GM18951 (cell line): ENCODE data around the gene WNT7A.

Source experiments
- POLR2A ChIP-seq: IDR thresholded peaks from 4 replicates; pipeline ENCODE4 v1.6.1; 2011; ENCODE audit warnings: mild to moderate bottlenecking; ENCODE audit not compliant: insufficient read length, insufficient read depth; ENCODE audit errors: extremely low read depth
- in situ Hi-C: fragments of 300-500 bp; cut with MboI; formaldehyde crosslinking; loops from one replicate; pipeline ENCODE4 v1.12.0; 2022; ENCODE audit warnings: low sequenced_read_pairs, mixed read lengths, inconsistent platforms; ENCODE audit not compliant: unreplicated experiment

Gene WNT7A

GRCh38 chr3:13792051-13792490, 87.8 kb downstream of the WNT7A start:
- in situ Hi-C loops: no loop called here
- no peak for TF ChIP-seq POLR2A

GRCh38 chr3:13791198-13792050, 88.4 kb downstream of the WNT7A start:
- TF ChIP-seq POLR2A: no peak
- in situ Hi-C loops: no loop called here

- in situ Hi-C loops: no loop called here
- no peak for TF ChIP-seq POLR2A
Observed at GRCh38 chr3:13790376-13791197, 89.3 kb downstream of the WNT7A start.

DNA sequence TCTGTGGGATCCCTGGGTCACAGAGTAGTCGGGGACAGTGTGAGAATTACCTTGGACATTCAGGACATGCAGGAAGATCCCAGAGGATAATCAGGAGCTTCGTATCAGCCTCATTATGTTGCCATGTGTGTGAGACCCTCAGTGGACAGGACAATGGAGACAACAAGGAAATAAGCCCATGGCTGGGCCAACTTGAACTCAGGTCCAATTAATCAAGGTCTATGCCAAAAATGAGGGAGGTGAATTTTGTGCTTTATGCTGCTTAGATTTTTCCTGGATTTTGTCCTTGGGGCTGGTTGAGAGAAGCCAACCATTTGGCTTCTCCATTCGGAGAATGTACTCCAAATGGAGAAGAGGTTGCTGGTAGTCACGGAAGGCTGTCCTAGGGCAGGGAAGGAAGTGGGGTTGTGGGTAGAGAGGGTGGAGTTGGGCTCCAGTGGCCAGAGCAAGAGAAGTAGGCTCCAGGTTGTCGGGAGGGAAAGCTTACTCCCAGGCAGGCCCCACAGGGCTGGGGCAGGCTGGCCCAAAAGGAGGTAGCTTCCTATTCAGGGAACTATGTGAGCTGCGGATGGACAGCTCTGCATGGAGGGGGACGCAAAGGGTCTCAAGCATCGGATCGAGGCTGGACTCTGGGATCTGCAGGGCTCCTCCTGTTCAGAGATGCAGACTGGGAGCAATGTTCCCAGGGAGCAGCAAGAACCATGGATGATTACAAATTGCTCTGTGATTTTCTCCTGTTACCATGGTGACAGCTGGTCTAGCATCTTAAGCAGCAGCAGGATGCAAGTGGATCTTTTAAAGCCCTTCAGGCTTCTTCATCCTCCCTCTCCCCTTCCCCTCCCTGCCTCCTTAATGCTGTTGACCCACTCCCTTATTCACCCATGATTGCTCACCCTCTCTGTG, 91.1 kb downstream of the WNT7A start:
- in situ Hi-C loops: no loop called here

DNA sequence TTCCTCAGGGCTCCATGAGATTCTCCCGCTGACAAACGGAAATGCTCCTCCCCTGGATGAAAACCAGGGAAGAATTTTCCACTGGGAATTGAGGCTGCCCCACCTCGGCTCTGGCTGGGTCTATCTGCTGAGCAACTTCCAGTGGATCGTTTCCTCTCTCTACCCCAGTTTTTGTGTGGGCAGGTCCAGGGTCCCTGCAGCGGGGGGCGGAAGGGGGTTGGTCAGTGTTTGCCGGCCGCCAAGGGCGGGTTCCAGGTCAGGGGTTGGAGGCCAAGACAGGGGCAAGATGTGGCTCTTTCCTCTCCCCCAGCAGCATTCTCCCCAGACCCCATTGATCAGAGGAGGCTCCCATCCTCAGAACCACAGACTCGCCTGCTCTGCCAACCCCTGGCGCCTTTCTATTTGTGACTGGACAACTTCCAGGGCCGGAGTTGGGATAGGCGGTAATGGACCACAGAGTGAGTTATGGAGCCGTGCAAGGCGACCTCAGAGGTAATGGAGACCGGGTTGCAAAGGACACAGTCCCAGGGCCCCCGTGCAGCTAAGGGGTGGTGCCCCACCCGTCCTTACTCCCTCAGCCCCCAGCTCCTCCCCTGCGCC, 92.2 kb downstream of the WNT7A start:
- in situ Hi-C loops: no loop called here
- TF ChIP-seq POLR2A: no peak

More for the DNA sequence above, 91.1 kb downstream of the WNT7A start:
- no peak for TF ChIP-seq POLR2A

DNA sequence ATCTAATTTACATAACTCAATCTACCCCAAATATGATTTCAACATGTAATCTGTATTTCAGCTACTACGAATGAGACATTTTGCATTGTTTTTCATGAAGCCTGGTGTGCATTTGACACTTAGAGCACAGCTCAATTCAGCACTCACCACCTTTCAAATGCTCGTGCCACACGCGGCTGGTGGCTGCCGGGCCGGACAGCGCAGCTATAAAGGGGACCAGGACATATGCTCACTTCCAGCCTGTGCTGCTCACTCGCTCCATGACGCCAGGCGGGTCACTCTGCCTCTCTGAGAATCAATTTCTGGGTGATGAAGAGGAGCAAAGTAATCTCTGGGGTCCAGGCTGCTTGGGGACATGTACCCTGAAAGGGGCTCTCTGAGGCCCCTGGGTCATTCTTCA, 93.1 kb downstream of the WNT7A start:
- no peak for TF ChIP-seq POLR2A
- in situ Hi-C loops: no loop called here

DNA sequence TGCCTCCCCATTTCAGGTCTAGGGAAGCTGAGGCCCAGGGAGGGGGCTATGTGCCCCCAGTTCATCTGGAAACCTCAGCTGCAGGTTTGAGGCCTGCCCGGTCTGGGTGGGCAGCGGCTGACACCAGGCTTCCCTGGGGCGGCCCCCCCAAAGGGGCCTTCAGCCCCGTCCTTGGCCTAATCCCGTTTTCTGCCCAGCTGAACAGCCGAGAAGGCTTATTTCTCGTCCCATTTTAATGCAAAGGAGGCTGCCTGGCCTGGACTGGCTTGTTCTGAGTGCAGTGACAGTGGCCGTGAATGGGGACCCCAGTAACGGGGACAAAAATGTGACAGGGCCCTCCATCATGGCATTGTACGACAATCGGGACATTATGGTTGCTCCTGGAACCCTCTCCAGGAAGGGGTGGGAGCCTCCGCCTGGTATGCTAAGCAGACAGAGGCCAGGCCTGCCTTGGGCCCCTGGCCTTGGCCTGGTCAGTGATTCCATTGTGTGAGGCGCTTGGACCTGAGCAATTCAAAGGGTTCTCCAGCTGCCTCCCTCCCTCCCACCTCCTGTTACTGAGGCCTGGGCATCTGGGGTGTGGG, 93.9 kb downstream of the WNT7A start:
- in situ Hi-C loops: no loop called here
- no peak for TF ChIP-seq POLR2A

GRCh38 chr3:13785351-13785750, 94.5 kb downstream of the WNT7A start:
- TF ChIP-seq POLR2A: no peak
- in situ Hi-C loops: no loop called here

GRCh38 chr3:13783476-13783875, 96.4 kb downstream of the WNT7A start:
- in situ Hi-C loops: no loop called here
- TF ChIP-seq POLR2A: no peak

DNA sequence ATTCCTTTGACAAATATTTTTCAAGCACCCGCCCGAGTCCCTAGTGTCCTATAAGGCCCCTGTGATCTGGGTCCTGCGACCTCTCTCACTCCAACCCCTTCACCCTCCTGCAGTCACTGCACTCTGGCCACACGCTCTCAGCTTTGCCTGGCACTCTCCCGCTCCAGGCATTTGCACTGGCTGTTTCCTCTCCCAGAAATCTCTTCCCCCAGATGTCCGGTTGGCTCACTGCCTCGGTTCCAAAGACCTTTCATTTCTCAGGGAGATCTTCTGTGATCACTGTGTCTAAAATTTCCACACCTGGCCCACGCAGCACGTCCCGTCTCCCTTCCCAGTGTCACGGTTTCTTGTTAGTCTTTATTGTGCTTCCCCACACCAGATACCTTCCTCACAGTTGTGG, 97.4 kb downstream of the WNT7A start:
- TF ChIP-seq POLR2A: no peak
- in situ Hi-C loops: no loop called here

DNA sequence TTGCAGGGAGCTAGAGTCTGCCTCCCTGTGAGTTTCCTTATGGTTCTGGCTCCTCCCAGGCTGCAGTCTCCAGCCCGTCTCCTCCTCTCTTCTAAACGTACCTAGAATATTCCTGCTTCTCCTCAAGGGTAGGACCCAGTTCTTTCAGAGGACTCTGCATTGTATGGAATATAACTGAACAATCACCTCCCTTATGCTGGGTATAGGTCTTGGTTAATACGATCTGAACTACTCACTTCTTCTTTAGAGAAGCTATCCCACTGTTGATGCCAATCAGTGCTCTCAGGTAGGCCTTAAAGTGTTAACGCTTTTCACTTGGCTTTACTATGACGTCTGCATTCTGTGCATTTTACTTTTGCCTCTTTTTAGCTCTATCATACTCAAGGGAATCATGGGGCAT, 98.5 kb downstream of the WNT7A start:
- in situ Hi-C loops: no loop called here
- TF ChIP-seq POLR2A: no peak
